SK-N-SH (cell line): Measurements from ENCODE around the gene HINT2. TPM values are rescaled to one million over a fixed set of nuclear protein-coding genes. Genes with fewer than 3 reads are reported as not detected.

Experiments used
- CTCF ChIA-PET: fragments of 300-600, 350-600 bp; formaldehyde crosslinking; extraction: SDS; loops from one replicate; lab custom pipeline; 2021; lab: Yijun Ruan, JAX
- POLR2A ChIA-PET: fragments of 350-600 bp; sonication (Branson Sonifier 250); formaldehyde crosslinking; extraction: SDS; loops from one replicate; lab custom pipeline; 2020; ENCODE audit warnings: antibody characterized with exemption, inconsistent platforms; lab: Yijun Ruan, JAX
- DNase-seq: peaks from one replicate; pipeline ENCODE4 v3.0.0; 2012
- H2AFZ ChIP-seq: fragments of 200-600 bp; sonication (generic); 2 replicates; pipeline ENCODE4 v1.8.1; 2016; ENCODE audit warnings: antibody characterized with exemption, mild to moderate bottlenecking, low read depth
- H3F3A ChIP-seq: fragments of 200-600 bp; sonication (generic); replicated peaks from 2 replicates; pipeline ENCODE3; 2016; ENCODE audit warnings: antibody characterized with exemption, mild to moderate bottlenecking; ENCODE audit not compliant: insufficient read depth
- H3K27ac ChIP-seq, 2 experiments: fragments of 200-500 bp in 1 of 2; fragments of 200-600 bp in 1 of 2; sonication (Bioruptor generic) in 1 of 2; sonication (generic), shearing (Covaris generic) in 1 of 2; 2 replicates each; pipeline versions ENCODE4 v1.5.1 to v1.6.1; 2014 to 2016; ENCODE audit warnings: low read depth in 2 of 2, inconsistent platforms in 1 of 2, low read length in 1 of 2, mild to moderate bottlenecking in 1 of 2, mixed read lengths in 1 of 2
- H3K27me3 ChIP-seq: fragments of 200-600 bp; sonication (generic), shearing (Covaris generic); 2 replicates; pipeline ENCODE4 v1.6.1; 2016; ENCODE audit warnings: mixed run types; ENCODE audit not compliant: insufficient read depth
- H3K36me3 ChIP-seq, 2 experiments: fragments of 200-500 bp in 1 of 2; fragments of 200-600 bp in 1 of 2; sonication (Bioruptor generic) in 1 of 2; sonication (generic) in 1 of 2; replicated peaks in 1 of 2; 2 replicates each; pipeline versions ENCODE3 to v1.5.1; 2014 to 2016; ENCODE audit warnings: low read length in 1 of 2, mild to moderate bottlenecking in 1 of 2; ENCODE audit not compliant: insufficient read depth in 2 of 2, control insufficient read depth in 1 of 2
- H3K4me1 ChIP-seq, 2 experiments: fragments of 200-500 bp in 1 of 2; fragments of 200-600 bp in 1 of 2; sonication (Bioruptor generic) in 1 of 2; sonication (generic), shearing (Covaris generic) in 1 of 2; 2 replicates each; pipeline versions ENCODE4 v1.5.1 to v1.6.1; 2014 to 2016; ENCODE audit warnings: low read depth in 1 of 2, low read length in 1 of 2, mixed run types in 1 of 2; ENCODE audit not compliant: insufficient read depth in 2 of 2, control insufficient read depth in 1 of 2
- H3K4me2 ChIP-seq: fragments of 200-600 bp; sonication (generic), shearing (Covaris generic); 2 replicates; pipeline ENCODE4 v1.6.1; 2017; ENCODE audit warnings: mixed run types
- H3K4me3 ChIP-seq, 2 experiments: fragments of 200-500 bp in 1 of 2; fragments of 200-600 bp in 1 of 2; sonication (Bioruptor generic) in 1 of 2; sonication (generic), shearing (Covaris generic) in 1 of 2; 2 replicates each; pipeline versions ENCODE4 v1.5.1 to v1.8.1; 2014 to 2016; ENCODE audit warnings: low read depth in 2 of 2, inconsistent platforms in 1 of 2, low read length in 1 of 2, mild to moderate bottlenecking in 1 of 2, mixed read lengths in 1 of 2, moderate library complexity in 1 of 2
- H3K79me2 ChIP-seq: fragments of 200-600 bp; sonication (generic); 2 replicates; pipeline ENCODE4 v1.8.1; 2017; ENCODE audit warnings: mild to moderate bottlenecking; ENCODE audit not compliant: insufficient read depth
- H3K9ac ChIP-seq: fragments of 200-600 bp; sonication (generic); 2 replicates; pipeline ENCODE4 v1.6.1; 2017; ENCODE audit warnings: mixed run types
- H3K9me2 ChIP-seq: fragments of 200-600 bp; sonication (generic); 2 replicates; pipeline ENCODE4 v1.6.1; 2017; ENCODE audit warnings: mixed run types
- H3K9me3 ChIP-seq: fragments of 200-600 bp; sonication (generic); 2 replicates; pipeline ENCODE4 v1.6.1; 2017; ENCODE audit warnings: mixed run types, mild to moderate bottlenecking, moderate library complexity
- H4K20me1 ChIP-seq: fragments of 200-600 bp; sonication (generic); 2 replicates; pipeline ENCODE4 v1.6.1; 2017; ENCODE audit warnings: mild to moderate bottlenecking, mixed run types; ENCODE audit not compliant: insufficient read depth
- CHD2 ChIP-seq: fragments of 150-350 bp; IDR thresholded peaks from 2 replicates; pipeline ENCODE4 v1.6.1; 2018; ENCODE audit warnings: low read length; ENCODE audit not compliant: partially characterized antibody
- EP300 ChIP-seq, 2 experiments: IDR thresholded peaks; 2 replicates each; pipeline versions ENCODE4 v1.4.0 to v1.6.1; 2012; ENCODE audit warnings: borderline replicate concordance in 1 of 2, low read depth in 1 of 2, low read length in 1 of 2
- FOSL2 ChIP-seq: IDR thresholded peaks from 2 replicates; pipeline ENCODE4 v1.4.0; 2012; ENCODE audit warnings: low read depth, mild to moderate bottlenecking, moderate library complexity, borderline replicate concordance
- MAX ChIP-seq: IDR thresholded peaks from 2 replicates; pipeline ENCODE4 v1.4.0; 2012; ENCODE audit warnings: low read depth
- MEF2A ChIP-seq: IDR thresholded peaks from 2 replicates; pipeline ENCODE4 v1.4.0; 2012; ENCODE audit warnings: low read depth, borderline replicate concordance
- NFIC ChIP-seq: IDR thresholded peaks from 2 replicates; pipeline ENCODE4 v1.4.0; 2012; ENCODE audit warnings: borderline replicate concordance
- POLR2AphosphoS5 ChIP-seq: IDR thresholded peaks from 2 replicates; pipeline ENCODE4 v1.6.1; 2012; ENCODE audit warnings: low read depth, low read length
- REST ChIP-seq: IDR thresholded peaks from 2 replicates; pipeline ENCODE4 v1.6.1; 2012; ENCODE audit warnings: mild to moderate bottlenecking, low read depth, low read length, moderate library complexity
- RFX5 ChIP-seq: IDR thresholded peaks from 2 replicates; pipeline ENCODE4 v1.6.1; 2012; ENCODE audit warnings: mild to moderate bottlenecking, improper control_type of control experiment, low read length
- SMC3 ChIP-seq: IDR thresholded peaks from 2 replicates; pipeline ENCODE4 v1.6.1; 2012; ENCODE audit warnings: low read depth, low read length, improper control_type of control experiment
- USF1 ChIP-seq: IDR thresholded peaks from 2 replicates; pipeline ENCODE4 v1.4.0; 2012; ENCODE audit warnings: low read depth, borderline replicate concordance
- ZBTB33 ChIP-seq: IDR thresholded peaks from 2 replicates; pipeline ENCODE4 v1.4.0; 2012; ENCODE audit warnings: low read depth, borderline replicate concordance
- WGBS: methylation state at CpG from one replicate; pipeline ENCODE4 v1.1.6; 2017; ENCODE audit warnings: low lambda C conversion rate; 5-methylcytosine and 5-hydroxymethylcytosine counted together
- polyA plus RNA-seq, 3 experiments: library from polyadenylated mRNA; depleted of rRNA; stranded (reverse); fragments of >200 nt; gene quantifications; 2 replicates each; pipeline ENCODE4 v1.2.3, GENCODE V29; 2012

The HINT2 gene
- polyA plus RNA-seq, 1 of the 3 experiments (the other 2 are of a cell fraction), result 57.2 TPM

- no peak for TF ChIP-seq MEF2A
- TF ChIP-seq POLR2AphosphoS5, result no peak
- TF ChIP-seq SMC3, result no peak
- TF ChIP-seq ZBTB33, result no peak
- TF ChIP-seq RFX5, result no peak
- TF ChIP-seq USF1, result no peak
- no peak for TF ChIP-seq EP300 (IDR thresholded peaks at IDR 0.05; ENCODE audit: borderline replicate concordance in 1 of 2, low read depth in 1 of 2, low read length in 1 of 2)
- no peak for TF ChIP-seq FOSL2
- TF ChIP-seq REST, result no peak
- no peak for TF ChIP-seq MAX
- TF ChIP-seq CHD2, result no peak
- no peak for TF ChIP-seq NFIC
- H3K27ac ChIP-seq, result no peak overlapping the region
- H3K9me3 ChIP-seq, result no peaks in the 10 kb centered on the region
- H3K27me3 ChIP-seq, result no peaks in the 10 kb centered on the region
- peaks cover 0 to 4% of the 10 kb centered on the region in 2 experiments for H3K36me3 ChIP-seq
- no peaks in the 10 kb centered on the region for H3K9me2 ChIP-seq
- no peaks in the 10 kb centered on the region for H3K79me2 ChIP-seq
- no peak overlapping the region for H3K4me2 ChIP-seq
- H4K20me1 ChIP-seq, result no peaks in the 10 kb centered on the region
- H3F3A ChIP-seq, result no peaks in the 10 kb centered on the region
- CTCF ChIA-PET, result interaction anchor here (0.6 to 1.8 kb wide), 5 partner anchors 9 to 52 kb away, joined by 3 to 8 read pairs (median 3); partner anchors contain the start of gene HINT2
- no peak overlapping the region for H2AFZ ChIP-seq
- DNase-seq, result no peak
- WGBS, result 93% methylated on average over 10 of the region's 17 CpGs
- POLR2A ChIA-PET, result no interaction called here
- H3K9ac ChIP-seq, result no peak overlapping the region
- peaks cover 0 to 10% of the 10 kb centered on the region in 2 experiments for H3K4me1 ChIP-seq
- H3K4me3 ChIP-seq, result no peak overlapping the region
These were observed 27.3 kb upstream of the HINT2 start for GRCh38 chr9:35842020-35842745.
